NCI-H1048 (cell line): Measurements from ENCODE around the gene FNBP1.

Experiments used
- DNase-seq: peaks from one replicate; lab custom pipeline; 2025; lab: John Stamatoyannopoulos, UW

The FNBP1 gene

GRCh38 chr9:129875181-129875611 lies 167.8 kb downstream of the FNBP1 start:
- DNase-seq: no peak

- no peak for DNase-seq
Observed at GRCh38 chr9:129874261-129875101, 168.5 kb downstream of the FNBP1 start.

GRCh38 chr9:129873563-129874190 lies 169.3 kb downstream of the FNBP1 start:
- no peak for DNase-seq

- DNase-seq: no peak
Observed at GRCh38 chr9:129871046-129871445, 171.9 kb downstream of the FNBP1 start.

GRCh38 chr9:129869585-129870501 lies 173.1 kb downstream of the FNBP1 start:
- DNase-seq: no peak

GRCh38 chr9:129868872-129869486 lies 174.0 kb downstream of the FNBP1 start:
- DNase-seq: no peak

GRCh38 chr9:129868023-129868871 lies 174.7 kb downstream of the FNBP1 start:
- no peak for DNase-seq

GRCh38 chr9:129867136-129868022 lies 175.6 kb downstream of the FNBP1 start:
- no peak for DNase-seq

- DNase-seq: no peak
Observed at GRCh38 chr9:129866394-129867135, 176.4 kb downstream of the FNBP1 start.

- no peak for DNase-seq
Observed at GRCh38 chr9:129865668-129866320, 177.2 kb downstream of the FNBP1 start.

- no peak for DNase-seq
Observed at GRCh38 chr9:129864991-129865647, 177.9 kb downstream of the FNBP1 start.

- DNase-seq: no peak
Observed at GRCh38 chr9:129863059-129863690, 179.8 kb downstream of the FNBP1 start.

GRCh38 chr9:129861447-129861827 lies 181.6 kb downstream of the FNBP1 start:
- no peak for DNase-seq

- DNase-seq: no peak
Observed at GRCh38 chr9:129860653-129861446, 182.1 kb downstream of the FNBP1 start.

- no peak for DNase-seq
Observed at GRCh38 chr9:129858167-129858962, 184.6 kb downstream of the FNBP1 start.

GRCh38 chr9:129857207-129857606 lies 185.8 kb downstream of the FNBP1 start:
- DNase-seq: no peak
